ENCODE results near the gene ANKRD63.

- TF ChIP-seq CTCF (IDR thresholded peaks at IDR 0.05), result no peak
- no peak for TF ChIP-seq POLR2A (IDR thresholded peaks at IDR 0.05)
Measured at GRCh38 chr15:40332113-40332781, 49.4 kb upstream of the ANKRD63 start.

Measured in lower leg skin (tissue), 3 donors.